GM23338 (cell line): Measurements from ENCODE around the gene ADRA2B.

Source experiments
- CTCF ChIP-seq, 2 experiments: fragments of 200-600 bp in 1 of 2; sonication (generic) in 1 of 2; conservative IDR thresholded peaks; 2 replicates each; pipeline versions ENCODE4 v1.5.1 to v1.6.1; 2016 to 2017; ENCODE audit warnings: antibody characterized with exemption in 2 of 2, low read depth in 2 of 2, mild to moderate bottlenecking in 2 of 2, moderate library complexity in 1 of 2
- EZH2 ChIP-seq: fragments of 200-600 bp; sonication (generic); IDR thresholded peaks from one replicate; pipeline ENCODE4 v1.8.0; 2017; ENCODE audit warnings: antibody characterized with exemption, mild to moderate bottlenecking, low read depth; ENCODE audit not compliant: unreplicated experiment

GRCh38 chr2:96100893-96101304, 15.5 kb downstream of the ADRA2B start:
- TF ChIP-seq CTCF (conservative IDR thresholded peaks at IDR 0.05; ENCODE audit: low read depth in 2 of 2) (no peak), EZH2 (no peak)
